OCI-LY1 (cell line): ENCODE results near the gene MAX.

Experiments
- CTCF ChIP-seq: fragments of 200-600 bp; sonication (generic), shearing (Covaris generic); IDR thresholded peaks from 2 replicates; pipeline ENCODE4 v1.5.1; 2017; ENCODE audit warnings: mild to moderate bottlenecking, antibody characterized with exemption, low read length, moderate library complexity, mixed read lengths
- EZH2 ChIP-seq: fragments of 200-600 bp; sonication (generic), shearing (Covaris generic); IDR thresholded peaks from 2 replicates; pipeline ENCODE4 v1.8.0; 2017; ENCODE audit warnings: borderline replicate concordance, mixed run types, mild to moderate bottlenecking, antibody characterized with exemption, low read length, moderate library complexity, mixed read lengths

GRCh38 chr14:65073605-65074201, 28.6 kb downstream of the MAX start:
- TF ChIP-seq CTCF (no peak), EZH2 (no peak)
